Nephron progenitor cell (in vitro differentiated cells): ENCODE measurements around the gene TCF7L2.
A peak's percentile ranks its signal among the peaks of the same experiment; 100 is the strongest.

Experiments
- DNase-seq: peaks from one replicate; pipeline ENCODE4 v3.0.0; 2021
- H3K27ac Mint-ChIP-seq: 2 replicates; pipeline ENCODE4 v1.8.0; 2021; ENCODE audit warnings: mild to moderate bottlenecking, moderate library complexity, mixed read lengths
- H3K27me3 Mint-ChIP-seq: 2 replicates; pipeline ENCODE4 v1.8.0; 2021; ENCODE audit warnings: mild to moderate bottlenecking, low read depth, mixed read lengths; ENCODE audit not compliant: poor library complexity
- H3K36me3 Mint-ChIP-seq: 2 replicates; pipeline ENCODE4 v1.8.0; 2021; ENCODE audit warnings: low read depth, mixed read lengths
- H3K4me1 Mint-ChIP-seq: 2 replicates; pipeline ENCODE4 v1.8.0; 2021; ENCODE audit warnings: mixed read lengths
- H3K4me3 Mint-ChIP-seq: 2 replicates; pipeline ENCODE4 v1.8.0; 2021; ENCODE audit warnings: mild to moderate bottlenecking, moderate library complexity, mixed read lengths
- H3K9me3 Mint-ChIP-seq: 2 replicates; pipeline ENCODE4 v1.8.0; 2021; ENCODE audit warnings: mild to moderate bottlenecking, moderate library complexity, mixed read lengths
- TF ChIP-seq, protein P1 (sequence below): fragments of 200-600 bp; sonication (generic); IDR thresholded peaks from 2 replicates; pipeline ENCODE4 v1.5.0; 2021; ENCODE audit warnings: antibody characterized with exemption

TCF7L2 gene

DNA sequence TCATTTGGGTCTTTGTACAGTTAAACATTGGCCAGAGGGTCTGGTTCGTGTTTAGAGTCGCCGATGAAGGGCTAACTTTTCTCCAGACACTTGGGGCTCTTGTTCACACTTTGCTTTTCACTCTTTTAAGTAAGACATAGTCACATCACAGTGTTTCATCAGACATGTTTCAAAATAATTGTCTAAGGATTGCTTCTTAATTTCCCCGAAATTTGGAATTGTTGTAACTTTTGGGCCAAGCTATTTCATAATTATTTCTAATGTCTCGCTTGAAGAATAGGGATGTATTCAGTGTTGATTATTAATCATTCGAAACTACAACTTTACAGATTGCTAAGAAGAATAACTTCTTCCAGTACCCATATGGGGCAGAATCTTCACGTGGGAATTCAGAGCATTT lies 92.8 kb downstream of the TCF7L2 start:
- Mint-ChIP-seq H3K9me3 (no peaks in the 10 kb centered on the region), H3K27me3 (peaks cover 10% of the 10 kb centered on the region), H3K4me1 (peaks cover 34% of the 10 kb centered on the region), H3K4me3 (no peak overlapping the region), H3K27ac (no peak overlapping the region), H3K36me3 (peaks cover 68% of the 10 kb centered on the region)
- TF ChIP-seq, protein P1, sequence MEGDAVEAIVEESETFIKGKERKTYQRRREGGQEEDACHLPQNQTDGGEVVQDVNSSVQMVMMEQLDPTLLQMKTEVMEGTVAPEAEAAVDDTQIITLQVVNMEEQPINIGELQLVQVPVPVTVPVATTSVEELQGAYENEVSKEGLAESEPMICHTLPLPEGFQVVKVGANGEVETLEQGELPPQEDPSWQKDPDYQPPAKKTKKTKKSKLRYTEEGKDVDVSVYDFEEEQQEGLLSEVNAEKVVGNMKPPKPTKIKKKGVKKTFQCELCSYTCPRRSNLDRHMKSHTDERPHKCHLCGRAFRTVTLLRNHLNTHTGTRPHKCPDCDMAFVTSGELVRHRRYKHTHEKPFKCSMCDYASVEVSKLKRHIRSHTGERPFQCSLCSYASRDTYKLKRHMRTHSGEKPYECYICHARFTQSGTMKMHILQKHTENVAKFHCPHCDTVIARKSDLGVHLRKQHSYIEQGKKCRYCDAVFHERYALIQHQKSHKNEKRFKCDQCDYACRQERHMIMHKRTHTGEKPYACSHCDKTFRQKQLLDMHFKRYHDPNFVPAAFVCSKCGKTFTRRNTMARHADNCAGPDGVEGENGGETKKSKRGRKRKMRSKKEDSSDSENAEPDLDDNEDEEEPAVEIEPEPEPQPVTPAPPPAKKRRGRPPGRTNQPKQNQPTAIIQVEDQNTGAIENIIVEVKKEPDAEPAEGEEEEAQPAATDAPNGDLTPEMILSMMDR: no peak
- no peak for DNase-seq

DNA sequence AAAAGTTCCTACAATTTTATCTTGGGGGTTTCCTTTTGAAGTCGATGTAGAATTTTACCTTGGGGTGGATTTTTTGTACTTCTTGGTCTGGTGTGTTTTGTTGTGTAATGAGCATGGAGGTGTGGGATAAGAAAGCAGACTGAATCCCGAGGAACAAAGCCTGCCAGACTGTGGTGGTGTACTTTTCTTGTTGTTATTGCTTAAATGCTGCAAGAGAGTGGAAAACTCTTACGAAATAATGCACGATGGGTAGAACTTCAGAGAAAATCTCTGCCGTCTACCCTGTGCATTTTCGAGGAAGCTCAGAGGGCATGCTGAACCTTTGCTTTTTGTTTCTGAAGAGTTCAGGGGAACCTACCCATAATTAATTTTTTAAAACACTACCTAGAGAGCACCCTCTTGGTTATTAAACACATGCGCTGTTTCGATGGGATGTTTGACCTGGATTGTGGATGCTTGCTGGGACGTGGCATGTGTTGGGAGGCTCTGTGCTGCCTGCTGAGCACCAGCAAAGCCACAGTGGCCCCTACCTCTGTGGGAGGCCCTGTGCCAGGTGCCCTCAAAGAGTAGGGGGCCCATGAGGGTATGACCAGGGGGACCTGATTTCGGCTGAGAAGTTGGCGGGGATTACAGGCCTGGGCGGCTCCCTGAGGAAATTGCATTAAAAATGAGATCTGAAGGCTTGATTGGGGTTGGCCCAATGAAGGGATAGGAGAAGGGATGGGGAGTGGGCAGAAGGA lies 94.1 kb downstream of the TCF7L2 start:
- no peak overlapping the region for H3K4me3 Mint-ChIP-seq
- DNase-seq: no peak
- peaks cover 10% of the 10 kb centered on the region for H3K27me3 Mint-ChIP-seq
- H3K36me3 Mint-ChIP-seq: peaks cover 68% of the 10 kb centered on the region
- TF ChIP-seq, protein P1: no peak
- no peaks in the 10 kb centered on the region for H3K9me3 Mint-ChIP-seq
- peaks cover 39% of the 10 kb centered on the region for H3K4me1 Mint-ChIP-seq
- H3K27ac Mint-ChIP-seq: peak overlapping the region; percentile 4

DNA sequence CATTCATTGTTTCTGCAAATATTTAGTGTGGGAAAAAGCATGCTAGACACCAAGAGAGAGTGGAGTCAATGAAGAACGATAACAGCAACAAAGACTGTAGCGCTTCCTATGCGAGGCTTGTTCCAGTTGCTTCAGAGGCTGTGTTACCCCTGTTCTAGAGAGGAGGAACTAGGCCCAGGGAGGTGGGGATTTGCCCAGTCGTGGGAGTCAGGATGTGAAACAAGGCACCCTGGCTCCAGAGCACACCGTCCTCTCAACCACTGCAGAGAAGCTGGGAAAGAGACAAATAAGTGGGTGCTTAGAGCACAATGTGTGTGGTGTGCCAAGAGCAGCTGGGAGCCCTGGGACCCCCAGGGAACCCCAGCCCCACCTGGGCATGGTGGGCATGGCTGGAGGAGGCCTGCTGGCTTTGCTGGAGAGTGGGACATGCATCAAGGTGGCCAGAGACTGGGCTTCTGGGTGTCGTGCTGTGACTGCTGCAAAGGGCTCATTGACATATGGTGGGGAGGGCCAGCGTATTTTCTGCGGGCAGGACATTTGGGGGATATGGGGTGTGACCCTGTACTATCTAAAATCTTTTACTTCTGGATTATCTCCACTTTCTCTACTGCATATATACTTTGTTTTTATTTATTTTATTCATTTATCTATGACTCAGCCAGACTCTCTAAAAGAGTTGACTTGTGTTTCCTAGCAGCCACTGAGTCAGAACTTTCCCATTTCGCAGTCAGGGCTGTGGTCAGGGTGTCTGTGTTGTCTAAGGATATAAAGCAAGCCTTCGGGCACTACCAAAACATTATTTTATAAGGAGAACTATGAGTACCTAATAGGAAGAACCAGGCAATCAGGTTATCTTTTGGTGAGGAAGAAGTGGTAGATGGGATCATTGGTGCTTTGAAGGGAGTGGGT lies 95.4 kb downstream of the TCF7L2 start:
- Mint-ChIP-seq H3K27me3 (peaks cover 9% of the 10 kb centered on the region), H3K9me3 (no peaks in the 10 kb centered on the region), H3K36me3 (peaks cover 64% of the 10 kb centered on the region), H3K27ac (no peak overlapping the region), H3K4me1 (peaks cover 49% of the 10 kb centered on the region), H3K4me3 (no peak overlapping the region)
- DNase-seq: no peak
- TF ChIP-seq, protein P1: no peak

DNA sequence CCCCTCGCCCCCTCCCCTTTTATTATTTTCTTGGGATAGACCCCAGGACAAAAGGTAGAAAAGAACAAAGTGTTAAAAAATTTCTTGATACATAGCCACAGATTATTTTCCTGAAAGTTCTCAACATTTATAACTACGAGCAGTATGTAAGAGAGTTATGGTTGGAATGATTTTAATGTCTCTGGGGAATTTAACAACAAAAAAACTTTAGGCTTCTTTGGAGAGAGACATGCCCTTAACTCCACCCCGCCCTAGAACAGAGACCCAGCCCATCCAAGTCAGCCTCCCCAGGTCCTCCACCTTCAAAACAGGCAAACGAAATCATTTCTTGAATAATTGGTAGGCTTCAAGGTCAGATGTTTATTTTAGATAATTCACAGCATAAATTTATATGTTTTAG lies 97.1 kb downstream of the TCF7L2 start:
- no peak for DNase-seq
- TF ChIP-seq, protein P1: no peak
- Mint-ChIP-seq H3K27me3 (peaks cover 6% of the 10 kb centered on the region), H3K36me3 (peaks cover 60% of the 10 kb centered on the region), H3K4me1 (peaks cover 60% of the 10 kb centered on the region), H3K27ac (no peak overlapping the region), H3K4me3 (no peak overlapping the region), H3K9me3 (no peaks in the 10 kb centered on the region)

DNA sequence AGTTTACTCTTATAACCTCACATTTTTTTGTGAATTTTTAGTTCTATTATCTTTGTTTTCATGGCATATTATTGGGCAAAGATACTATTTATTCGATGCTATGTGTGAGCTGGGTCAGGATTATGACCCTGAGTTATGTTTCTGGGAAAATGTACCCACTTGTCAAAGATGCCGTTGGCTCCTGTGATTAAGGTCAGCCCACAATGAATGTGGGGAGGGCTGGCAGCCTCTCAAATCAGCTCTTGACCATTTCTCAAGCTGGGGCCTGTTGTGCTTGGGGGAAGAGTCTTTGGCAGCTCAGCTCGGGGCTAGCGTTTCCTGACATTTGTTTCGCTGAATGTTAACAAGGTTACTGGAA lies 97.5 kb downstream of the TCF7L2 start:
- TF ChIP-seq, protein P1: no peak
- DNase-seq: no peak
- Mint-ChIP-seq H3K4me3 (no peak overlapping the region), H3K9me3 (no peaks in the 10 kb centered on the region), H3K36me3 (peaks cover 56% of the 10 kb centered on the region), H3K27me3 (peaks cover 6% of the 10 kb centered on the region), H3K4me1 (peaks cover 62% of the 10 kb centered on the region), H3K27ac (peak overlapping the region; percentile 52)
